ENCODE results near the gene ITM2C. TPM values are rescaled to one million over a fixed set of nuclear protein-coding genes. Genes with fewer than 3 reads are reported as not detected.

Gene ITM2C, protein sequence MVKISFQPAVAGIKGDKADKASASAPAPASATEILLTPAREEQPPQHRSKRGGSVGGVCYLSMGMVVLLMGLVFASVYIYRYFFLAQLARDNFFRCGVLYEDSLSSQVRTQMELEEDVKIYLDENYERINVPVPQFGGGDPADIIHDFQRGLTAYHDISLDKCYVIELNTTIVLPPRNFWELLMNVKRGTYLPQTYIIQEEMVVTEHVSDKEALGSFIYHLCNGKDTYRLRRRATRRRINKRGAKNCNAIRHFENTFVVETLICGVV
- 100 to 1,000 TPM in 1 of 8 experiments, 10 to 100 TPM in 7; 25.9 to 442 (median 57.6) TPM for total RNA-seq

DNA sequence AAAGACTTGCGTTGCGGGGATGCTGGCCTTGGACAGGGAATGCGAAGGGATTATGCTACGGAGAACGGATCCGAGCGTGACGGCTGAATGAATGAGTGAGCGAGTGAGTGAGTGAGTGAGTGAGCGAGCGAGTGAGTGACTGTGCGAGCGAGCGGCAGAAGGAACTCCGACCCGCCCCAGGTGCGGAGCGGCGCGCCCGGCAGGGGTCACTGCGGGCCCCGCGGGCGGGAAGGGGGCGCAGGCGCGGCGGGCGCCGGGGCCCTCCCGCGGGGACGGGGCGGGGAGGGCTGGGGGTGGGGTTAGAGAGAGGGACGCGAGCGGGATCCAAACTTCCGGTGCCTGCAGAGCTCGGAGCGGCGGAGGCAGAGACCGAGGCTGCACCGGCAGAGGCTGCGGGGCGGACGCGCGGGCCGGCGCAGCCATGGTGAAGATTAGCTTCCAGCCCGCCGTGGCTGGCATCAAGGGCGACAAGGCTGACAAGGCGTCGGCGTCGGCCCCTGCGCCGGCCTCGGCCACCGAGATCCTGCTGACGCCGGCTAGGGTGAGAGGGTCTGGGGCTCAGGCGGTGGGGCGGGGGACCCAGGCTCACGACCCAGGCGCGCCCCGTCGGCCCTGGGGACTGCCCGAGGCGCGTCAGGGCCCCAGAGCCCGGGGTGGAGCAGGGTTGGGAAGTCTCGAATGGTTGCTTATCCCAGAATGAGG lies at the start of gene ITM2C:
ITM2C (plus strand) TSS at position 338 of the 702 bp plus-strand sequence; CDS start at position 422, 84 bp downstream.
- in situ Hi-C loops (cut with MboI; ENCODE audit: low pct_unique_long_range_greater_than_20kb in 2 of 9, low sequenced_read_pairs in 9 of 9, unreplicated experiment in 9 of 9): no loop called here
- Histone ChIP-seq H3K4me3 (peak within 1 kb of the TSS; percentile 47 to 77 (median 68)), H3K27ac (peak within 1 kb of the TSS; percentile 24 to 65), H3K4me1 (replicated peaks in 1 of 2) (peaks cover 36 to 37% of the 10 kb centered on the region in 2 donors)
- 0 to 6% (median 2%) methylated on average over 3 to 9 of the region's 76 CpGs; no CpG with 5 or more reads in 7 of the 10 experiments for WGBS, 10 experiments
- ATAC-seq (replicated peaks in 6 of 8): peak; percentile 78 to 92 (median 83)

GRCh38 chr2:230815088-230815487 lies 49.7 kb upstream of the ITM2C start:
- in situ Hi-C loops (cut with MboI; ENCODE audit: low pct_unique_long_range_greater_than_20kb in 2 of 9, low sequenced_read_pairs in 9 of 9, unreplicated experiment in 9 of 9): no loop called here
- no peak overlapping the region for H3K4me3 ChIP-seq
- no peaks in the 10 kb centered on the region for H3K4me1 ChIP-seq (replicated peaks in 1 of 2)
- H3K27ac ChIP-seq: no peak overlapping the region
- WGBS, 10 experiments: 10 to 100% (median 58%) methylated on average over 1 to 2 of the region's 3 CpGs; no CpG with 5 or more reads in 1 of the 10 experiments
- peak in 4 of 8 experiments; percentile 28 to 94 (median 67) for ATAC-seq (replicated peaks in 6 of 8)

GRCh38 chr2:230816735-230817134 lies 48.0 kb upstream of the ITM2C start:
- 92 to 100% (median 100%) methylated on average over 1 to 5 of the region's 7 CpGs; no CpG with 5 or more reads in 4 of the 10 experiments for WGBS, 10 experiments
- H3K4me1 ChIP-seq (replicated peaks in 1 of 2): no peaks in the 10 kb centered on the region
- no peak overlapping the region for H3K4me3 ChIP-seq
- no peak for ATAC-seq (replicated peaks in 6 of 8)
- H3K27ac ChIP-seq: no peak overlapping the region
- in situ Hi-C loops (cut with MboI; ENCODE audit: low pct_unique_long_range_greater_than_20kb in 2 of 9, low sequenced_read_pairs in 9 of 9, unreplicated experiment in 9 of 9): no loop called here

DNA sequence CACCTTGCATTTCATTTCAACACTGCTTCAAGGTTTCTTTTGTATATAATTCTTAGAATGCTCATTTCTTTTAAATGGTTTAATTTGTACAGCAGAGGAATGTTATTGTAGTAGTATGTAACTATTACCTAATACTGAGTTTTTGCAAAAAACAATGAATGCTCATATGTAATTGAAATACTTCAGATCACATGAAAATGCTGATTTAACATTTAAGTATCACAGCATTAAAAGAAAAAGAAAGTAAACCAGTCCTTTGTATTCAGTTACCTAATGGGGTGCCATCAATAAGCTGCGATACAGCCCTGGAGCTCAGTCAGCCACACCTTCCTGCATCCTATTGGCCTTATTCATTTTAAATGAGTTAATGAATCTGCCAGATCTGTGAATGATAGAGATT lies 45.3 kb upstream of the ITM2C start:
- Histone ChIP-seq H3K4me3 (no peak overlapping the region), H3K27ac (no peak overlapping the region), H3K4me1 (replicated peaks in 1 of 2) (no peaks in the 10 kb centered on the region)
- ATAC-seq (replicated peaks in 6 of 8): peak in 3 of 8 experiments; percentile 11 to 14 (median 11)
- WGBS, 10 experiments: 75 to 100% (median 100%) methylated on average over 1 of the region's 1 CpG; no CpG with 5 or more reads in 5 of the 10 experiments
- in situ Hi-C loops (cut with MboI; ENCODE audit: low pct_unique_long_range_greater_than_20kb in 2 of 9, low sequenced_read_pairs in 9 of 9, unreplicated experiment in 9 of 9): no loop called here

DNA sequence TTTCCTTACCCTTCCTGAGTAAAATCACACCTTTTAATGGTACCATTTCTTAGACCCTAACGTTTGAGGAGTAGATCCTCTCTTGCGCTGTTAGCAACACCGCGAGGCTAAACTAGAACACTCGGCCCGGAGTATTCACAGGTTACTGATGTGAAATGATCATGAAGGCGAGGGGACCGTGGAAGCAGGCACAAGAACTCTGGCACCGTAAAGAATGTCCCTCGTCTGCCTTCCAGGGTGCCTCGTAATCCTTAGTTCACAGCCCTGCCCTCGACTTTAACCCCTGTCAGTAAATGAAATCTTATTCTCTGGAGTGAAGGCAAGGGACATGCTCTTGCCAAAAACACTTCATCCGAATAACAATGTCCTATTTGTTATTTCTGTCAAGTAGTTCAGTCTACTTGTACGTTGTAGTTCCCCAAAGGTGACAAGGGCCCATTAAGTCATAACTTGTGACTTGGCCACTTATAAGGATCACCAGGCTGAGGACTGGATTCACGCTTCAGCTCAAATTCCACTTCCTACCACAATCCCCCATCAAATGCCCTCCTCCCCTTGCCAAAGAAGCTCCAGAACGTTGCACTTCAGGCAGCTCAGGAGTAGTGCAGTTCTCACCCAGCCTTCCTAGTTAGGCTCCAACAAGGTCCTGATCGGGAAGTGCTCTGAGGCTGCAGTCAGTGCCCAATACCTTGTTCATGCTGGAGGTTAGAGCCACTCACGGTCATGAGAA lies 43.3 kb upstream of the ITM2C start:
- in situ Hi-C loops (cut with MboI; ENCODE audit: low pct_unique_long_range_greater_than_20kb in 2 of 9, low sequenced_read_pairs in 9 of 9, unreplicated experiment in 9 of 9): loop anchor here in 5 of 9 experiments (10.0 kb wide), 1 partner anchor 163 kb away; no protein-coding TSS in a partner anchor
- Histone ChIP-seq H3K4me1 (replicated peaks in 1 of 2) (no peaks in the 10 kb centered on the region), H3K27ac (no peak overlapping the region), H3K4me3 (no peak overlapping the region)
- 60 to 87% (median 72%) methylated on average over 2 to 17 of the region's 18 CpGs; no CpG with 5 or more reads in 1 of the 10 experiments for WGBS, 10 experiments
- no peak for ATAC-seq (replicated peaks in 6 of 8)

DNA sequence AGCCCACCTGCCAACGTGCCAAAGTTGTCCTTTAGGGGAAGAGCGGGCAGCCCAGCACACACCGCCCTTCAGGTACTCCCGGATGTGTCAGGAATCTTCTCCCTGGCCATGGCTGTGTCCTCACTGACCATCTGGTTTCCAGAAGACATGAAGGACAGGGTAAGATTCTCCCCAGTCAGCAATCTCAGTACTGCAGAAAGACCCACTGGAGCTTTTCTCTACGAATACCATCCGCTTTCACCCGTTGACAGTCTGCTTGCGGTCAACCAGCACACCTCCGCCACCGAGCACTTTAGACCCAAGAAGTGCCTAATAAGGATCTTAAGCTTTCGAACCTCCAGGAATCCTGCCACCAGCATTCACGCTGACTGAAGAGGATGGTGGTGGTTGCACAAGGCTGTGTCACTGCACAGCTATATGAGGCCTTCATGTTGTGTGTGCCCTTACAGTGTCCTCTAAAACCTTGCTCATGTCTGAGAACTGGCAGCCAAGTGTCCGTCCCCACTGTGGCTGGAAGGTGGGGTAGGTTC lies 42.7 kb upstream of the ITM2C start:
- 55 to 100% (median 95%) methylated on average over 1 to 8 of the region's 13 CpGs; no CpG with 5 or more reads in 2 of the 10 experiments for WGBS, 10 experiments
- in situ Hi-C loops (cut with MboI; ENCODE audit: low pct_unique_long_range_greater_than_20kb in 2 of 9, low sequenced_read_pairs in 9 of 9, unreplicated experiment in 9 of 9): loop anchor here in 5 of 9 experiments (10.0 kb wide), 1 partner anchor 163 kb away; no protein-coding TSS in a partner anchor
- Histone ChIP-seq H3K4me3 (no peak overlapping the region), H3K27ac (no peak overlapping the region), H3K4me1 (replicated peaks in 1 of 2) (no peaks in the 10 kb centered on the region)
- no peak for ATAC-seq (replicated peaks in 6 of 8)

DNA sequence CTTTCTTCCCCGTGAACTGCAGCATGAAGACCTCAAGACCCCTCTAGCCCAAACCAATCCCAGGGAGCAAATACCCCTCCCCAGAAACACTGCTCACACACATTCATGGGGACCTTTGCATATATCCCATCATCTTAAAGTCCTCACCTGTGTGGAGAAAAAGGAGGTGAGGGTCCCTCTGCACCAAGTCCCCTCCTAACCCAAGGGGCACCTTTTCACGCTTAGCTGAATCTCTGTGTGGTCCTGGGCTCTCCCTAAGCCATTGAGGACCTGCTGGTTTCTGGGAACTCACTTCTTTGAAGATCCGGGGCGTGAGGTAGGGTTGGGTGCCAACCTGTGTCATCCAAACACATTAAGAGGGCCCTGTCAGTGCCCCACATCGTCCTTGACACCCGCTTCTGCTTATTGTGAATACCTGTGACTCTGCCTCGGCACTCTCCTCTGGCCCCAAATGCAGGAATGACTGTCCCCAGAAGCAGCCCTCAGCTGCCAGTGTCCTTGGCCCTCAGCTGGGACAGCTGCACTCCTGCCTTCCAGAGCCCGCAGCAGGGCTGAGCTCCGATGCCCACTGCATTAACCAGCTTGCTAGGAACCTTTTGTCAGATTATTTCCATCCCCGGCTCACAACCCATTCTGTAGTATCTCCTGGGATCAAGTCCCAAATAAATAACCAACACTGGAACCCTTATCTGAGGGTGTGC lies 41.3 kb upstream of the ITM2C start:
- Histone ChIP-seq H3K27ac (no peak overlapping the region), H3K4me3 (no peak overlapping the region), H3K4me1 (replicated peaks in 1 of 2) (no peaks in the 10 kb centered on the region)
- no peak for ATAC-seq (replicated peaks in 6 of 8)
- in situ Hi-C loops (cut with MboI; ENCODE audit: low pct_unique_long_range_greater_than_20kb in 2 of 9, low sequenced_read_pairs in 9 of 9, unreplicated experiment in 9 of 9): loop anchor here in 5 of 9 experiments (10.0 kb wide), 1 partner anchor 161 kb away; no protein-coding TSS in a partner anchor
- 30 to 100% (median 81%) methylated on average over 1 to 10 of the region's 10 CpGs; no CpG with 5 or more reads in 3 of the 10 experiments for WGBS, 10 experiments

- Histone ChIP-seq H3K4me3 (no peak overlapping the region), H3K4me1 (replicated peaks in 1 of 2) (no peaks in the 10 kb centered on the region), H3K27ac (no peak overlapping the region)
- peak; percentile 60 to 97 (median 92) for ATAC-seq (replicated peaks in 6 of 8)
- 0 to 50% (median 35%) methylated on average over 2 to 9 of the region's 14 CpGs; no CpG with 5 or more reads in 3 of the 10 experiments for WGBS, 10 experiments
- in situ Hi-C loops (cut with MboI; ENCODE audit: low pct_unique_long_range_greater_than_20kb in 2 of 9, low sequenced_read_pairs in 9 of 9, unreplicated experiment in 9 of 9): loop anchor here in 5 of 9 experiments (10.0 kb wide), 1 partner anchor 160 kb away; no protein-coding TSS in a partner anchor
Measured at GRCh38 chr2:230824406-230824978, 40.2 kb upstream of the ITM2C start.

- ATAC-seq (replicated peaks in 6 of 8): no peak
- Histone ChIP-seq H3K27ac (no peak overlapping the region), H3K4me1 (replicated peaks in 1 of 2) (no peaks in the 10 kb centered on the region), H3K4me3 (no peak overlapping the region)
- WGBS, 10 experiments: 0 to 100% (median 73%) methylated on average over 1 of the region's 1 CpG
- in situ Hi-C loops (cut with MboI; ENCODE audit: low pct_unique_long_range_greater_than_20kb in 2 of 9, low sequenced_read_pairs in 9 of 9, unreplicated experiment in 9 of 9): loop anchor here in 6 of 9 experiments (10.0 to 25.0 kb wide), 2 partner anchors 159 to 162 kb away; partner anchors contain the start of gene SPATA3 (in 1 of the 6)
Measured at GRCh38 chr2:230825354-230825753, 39.4 kb upstream of the ITM2C start.

GRCh38 chr2:230827774-230828271 lies 36.9 kb upstream of the ITM2C start:
- H3K4me1 ChIP-seq (replicated peaks in 1 of 2): no peaks in the 10 kb centered on the region
- in situ Hi-C loops (cut with MboI; ENCODE audit: low pct_unique_long_range_greater_than_20kb in 2 of 9, low sequenced_read_pairs in 9 of 9, unreplicated experiment in 9 of 9): loop anchor here in 6 of 9 experiments (10.0 to 25.0 kb wide), 2 partner anchors 157 to 159 kb away; partner anchors contain the start of gene SPATA3 (in 1 of the 6)
- ATAC-seq (replicated peaks in 6 of 8): no peak
- H3K27ac ChIP-seq: no peak overlapping the region
- 81 to 100% (median 91%) methylated on average over 2 to 10 of the region's 36 CpGs; no CpG with 5 or more reads in 6 of the 10 experiments for WGBS, 10 experiments
- no peak overlapping the region for H3K4me3 ChIP-seq

GRCh38 chr2:230828272-230828961 lies 36.3 kb upstream of the ITM2C start:
- WGBS, 10 experiments: 100% methylated on average over 1 of the region's 61 CpGs; no CpG with 5 or more reads in 9 of the 10 experiments
- no peak overlapping the region for H3K4me3 ChIP-seq
- H3K4me1 ChIP-seq (replicated peaks in 1 of 2): no peaks in the 10 kb centered on the region
- in situ Hi-C loops (cut with MboI; ENCODE audit: low pct_unique_long_range_greater_than_20kb in 2 of 9, low sequenced_read_pairs in 9 of 9, unreplicated experiment in 9 of 9): loop anchor here in 6 of 9 experiments (10.0 to 25.0 kb wide), 2 partner anchors 156 to 159 kb away; partner anchors contain the start of gene SPATA3 (in 1 of the 6)
- ATAC-seq (replicated peaks in 6 of 8): peak in 3 of 8 experiments; percentile 75 to 81 (median 76)
- H3K27ac ChIP-seq: no peak overlapping the region

Measured in motor neuron (in vitro differentiated cells).